Esophagus muscularis mucosa (tissue), 2 donors: ENCODE results near the gene GALNS.

Source experiments
- EP300 ChIP-seq: sonication (generic); formaldehyde crosslinking; IDR thresholded peaks from one replicate; pipeline ENCODE4 v1.6.1; 2017; ENCODE audit warnings: antibody characterized with exemption
- POLR2A ChIP-seq: fragments of 450-650 bp; IDR thresholded peaks from one replicate; pipeline ENCODE4 v1.6.1; 2017; ENCODE audit warnings: antibody characterized with exemption, moderate library complexity, mild to moderate bottlenecking, low read depth

GRCh38 chr16:88822281-88823040 lies 34.3 kb downstream of the GALNS start:
- TF ChIP-seq EP300 (no peak), POLR2A (no peak)
